ENCODE results near the gene CETN3. TPM values are rescaled to one million over a fixed set of nuclear protein-coding genes. Genes with fewer than 3 reads are reported as not detected.

Gene CETN3
- total RNA-seq, 1 experiment from 2014 or later = 42.8 TPM

GRCh38 chr5:90347462-90347861, 62.1 kb downstream of the CETN3 start:
- no peaks in the 10 kb centered on the region for H3K9me3 ChIP-seq (ENCODE audit: control insufficient read depth in 1 of 2, insufficient read depth in 1 of 2, low read depth in 1 of 2, low read length in 2 of 2)
- H3K79me2 ChIP-seq (ENCODE audit: insufficient read depth, low read length) = no peaks in the 10 kb centered on the region
- no peaks in the 10 kb centered on the region for H3K9me2 ChIP-seq (ENCODE audit: insufficient read depth)
- no peak for ATAC-seq
- intact Hi-C loops (cut with micrococcal nuclease) = no loop called here
- no peaks in the 10 kb centered on the region for H3K4me1 ChIP-seq (ENCODE audit: control insufficient read depth in 1 of 2, insufficient read depth in 2 of 2, low read length in 2 of 2)
- POLR2A ChIA-PET = no interaction called here
- H3K27me3 ChIP-seq (ENCODE audit: insufficient read depth, low read length) = no peaks in the 10 kb centered on the region
- H2AFZ ChIP-seq (ENCODE audit: low read depth, low read length, poor library complexity, severe bottlenecking) = no peak overlapping the region
- RAD21 ChIA-PET (ENCODE audit: low non-redundant PET in 1 of 2, low total read pairs in 2 of 2, uncharacterized antibody in 2 of 2, unreplicated experiment in 2 of 2) = no interaction called here
- H3K4me3 ChIP-seq (replicated peaks in 1 of 2; ENCODE audit: low read depth in 1 of 2, low read length in 2 of 2) = no peak overlapping the region
- no peak for TF ChIP-seq CBX3 (IDR thresholded peaks at IDR 0.05; ENCODE audit: low read depth)
- TF ChIP-seq ELF1 (IDR thresholded peaks at IDR 0.05; ENCODE audit: borderline replicate concordance, low read depth) = no peak
- TF ChIP-seq SIN3A (IDR thresholded peaks at IDR 0.05; ENCODE audit: low read depth) = no peak
- no peak for TF ChIP-seq REST (IDR thresholded peaks at IDR 0.05; ENCODE audit: low read depth)
- TF ChIP-seq SRF (IDR thresholded peaks at IDR 0.05; ENCODE audit: low read depth) = no peak
- no peak for TF ChIP-seq YY1 (IDR thresholded peaks at IDR 0.05; ENCODE audit: extremely low read depth, insufficient replicate concordance, low read depth, low read length)
- no peak for TF ChIP-seq FOSL1 (IDR thresholded peaks at IDR 0.05; ENCODE audit: low read depth)
- no peak for TF ChIP-seq CTCF (IDR thresholded peaks at IDR 0.05 in 2 of 3, conservative IDR thresholded peaks at IDR 0.05 in 1 of 3; ENCODE audit: borderline replicate concordance in 1 of 3, insufficient read depth in 1 of 3, low read depth in 2 of 3, low read length in 2 of 3)
- no peak for TF ChIP-seq ZFX (IDR thresholded peaks at IDR 0.05)
- no peak for TF ChIP-seq MAX (IDR thresholded peaks at IDR 0.05)
- TF ChIP-seq EGR1 (IDR thresholded peaks at IDR 0.05; ENCODE audit: low read depth) = no peak
- no peak for TF ChIP-seq SP1 (IDR thresholded peaks at IDR 0.05; ENCODE audit: low read depth)
- TF ChIP-seq TCF7L2 (IDR thresholded peaks at IDR 0.05; ENCODE audit: borderline replicate concordance, extremely low read depth, insufficient read depth, insufficient read length) = no peak
- no peak for TF ChIP-seq ZBTB33 (IDR thresholded peaks at IDR 0.05; ENCODE audit: extremely low read depth, insufficient replicate concordance, low read length)
- no peaks in the 10 kb centered on the region for H4K20me1 ChIP-seq (ENCODE audit: insufficient read depth)
- no peak overlapping the region for H3K27ac ChIP-seq (ENCODE audit: low read depth, low read length)
- H3K9ac ChIP-seq (ENCODE audit: low read length) = no peak overlapping the region
- CTCF ChIA-PET = no interaction called here
- DNase-seq (ENCODE audit: low read depth, low spot score) = no peak
- H3K36me3 ChIP-seq (ENCODE audit: control insufficient read depth in 1 of 2, insufficient read depth in 2 of 2, low read length in 2 of 2) = no peaks in the 10 kb centered on the region
- no TSS peak for BruUV-seq (replicated peaks)
- H3K4me2 ChIP-seq (ENCODE audit: low read length) = no peak overlapping the region
